A549 treated with DMSO at 1 μM for 4 hours (cell line): Measurements from ENCODE around the gene MAGEA1. TPM values are rescaled to one million over a fixed set of nuclear protein-coding genes. Genes with fewer than 3 reads are reported as not detected.

Source experiments
- total RNA-seq: library from RNA; stranded (reverse); fragments of 200-300 nt; extraction: Qiagen RNA extraction; gene quantifications from 5 replicates; pipeline ENCODE4 v1.2.3, GENCODE V29; 2022; ENCODE audit warnings: low read depth

The MAGEA1 gene, protein sequence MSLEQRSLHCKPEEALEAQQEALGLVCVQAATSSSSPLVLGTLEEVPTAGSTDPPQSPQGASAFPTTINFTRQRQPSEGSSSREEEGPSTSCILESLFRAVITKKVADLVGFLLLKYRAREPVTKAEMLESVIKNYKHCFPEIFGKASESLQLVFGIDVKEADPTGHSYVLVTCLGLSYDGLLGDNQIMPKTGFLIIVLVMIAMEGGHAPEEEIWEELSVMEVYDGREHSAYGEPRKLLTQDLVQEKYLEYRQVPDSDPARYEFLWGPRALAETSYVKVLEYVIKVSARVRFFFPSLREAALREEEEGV
- 0.07 to 0.12 TPM (median 0.08 TPM) in 3 of 5 replicates, not detected in the others for total RNA-seq

GRCh38 chrX:153179131-153179530 lies at the start of gene MAGEA1:
TSS of gene MAGEA1 (plus strand) at chrX:153179284. CDS start at chrX:153182390, 3,106 bp downstream.

Other genes starting within 250 kb of the MAGEA1 start
- gene PNMA5, start 185.2 kb upstream of the MAGEA1 start, total RNA-seq, result not detected in 5 replicates
- 0.10 to 0.30 TPM (median 0.24 TPM) in 5 replicates for gene PNMA3, start 122.8 kb upstream of the MAGEA1 start, total RNA-seq
- 4.3 to 5.3 TPM (median 4.8 TPM) in 5 replicates for gene PNMA6A, start 106.8 kb upstream of the MAGEA1 start, total RNA-seq
- not detected in 5 replicates for gene PNMA6F, start 142.5 kb downstream of the MAGEA1 start, total RNA-seq
- 5.7 to 7.5 TPM (median 5.9 TPM) in 5 replicates for gene ZNF275, start 154.9 kb downstream of the MAGEA1 start, total RNA-seq
- gene PNMA6E, start 222.1 kb downstream of the MAGEA1 start, total RNA-seq, result 0.03 to 0.04 TPM in 2 of 5 replicates, not detected in the others
- 0.39 to 0.69 TPM (median 0.56 TPM) in 5 replicates for gene ZFP92, start 232.2 kb downstream of the MAGEA1 start, total RNA-seq